Activated CD8-positive, alpha-beta T cell treated with anti-CD3 and anti-CD28 coated beads for 36 hours (primary cell): ENCODE measurements around the gene TBX1. TPM values are rescaled to one million over a fixed set of nuclear protein-coding genes. Genes with fewer than 3 reads are reported as not detected.

Experiments
- ATAC-seq: fragments of 200-7000 bp; cut with Tn5 transposase; one replicate; pipeline ENCODE4 v1.10.0; 2021; ENCODE audit warnings: mild to moderate bottlenecking, moderate library complexity
- CTCF ChIA-PET: fragments of 350-600 bp; sonication (Branson Sonifier 250); formaldehyde crosslinking; loops from one replicate; lab custom pipeline; 2021; ENCODE audit warnings: antibody characterized with exemption; lab: Charles Lee
- POLR2A ChIA-PET: fragments of 350-600 bp; sonication (Branson Sonifier 250); formaldehyde crosslinking; loops from one replicate; lab custom pipeline; 2021; ENCODE audit warnings: antibody characterized with exemption; lab: Charles Lee
- DNase-seq: peaks from one replicate; pipeline ENCODE4 v3.0.0-alpha.2; 2020
- H3K27ac Mint-ChIP-seq: one replicate; pipeline ENCODE4 v1.8.0; 2021; ENCODE audit warnings: mild to moderate bottlenecking, mixed read lengths
- H3K27me3 Mint-ChIP-seq: one replicate; pipeline ENCODE4 v1.8.0; 2021; ENCODE audit warnings: mixed read lengths
- H3K36me3 Mint-ChIP-seq: one replicate; pipeline ENCODE4 v1.8.0; 2021; ENCODE audit warnings: low read depth, mixed read lengths
- H3K4me1 Mint-ChIP-seq: one replicate; pipeline ENCODE4 v1.8.0; 2021; ENCODE audit warnings: low read depth, mixed read lengths
- H3K4me3 Mint-ChIP-seq: one replicate; pipeline ENCODE4 v1.8.0; 2021; ENCODE audit warnings: mild to moderate bottlenecking, moderate library complexity, mixed read lengths
- H3K9me3 Mint-ChIP-seq: one replicate; pipeline ENCODE4 v1.8.0; 2021; ENCODE audit warnings: mixed read lengths
- CTCF ChIP-seq: fragments of 200-600 bp; IDR thresholded peaks from one replicate; pipeline ENCODE4 v1.8.0; 2022; ENCODE audit warnings: antibody characterized with exemption, mild to moderate bottlenecking
- intact Hi-C: fragments of 100-400 bp; cut with micrococcal nuclease; formaldehyde crosslinking; loops from one replicate; pipeline ENCODE4 v1.10.0; 2022
- total RNA-seq, 2 experiments: library from RNA; stranded (reverse); gene quantifications; one replicate each; pipeline ENCODE4 v1.2.3, GENCODE V29; 2021

TBX1 gene
- total RNA-seq, 2 experiments from 2014 or later: not detected

- H3K27ac Mint-ChIP-seq: no peak overlapping the region
- H3K4me1 Mint-ChIP-seq: no peaks in the 10 kb centered on the region
- H3K4me3 Mint-ChIP-seq: no peak overlapping the region
- H3K9me3 Mint-ChIP-seq: no peaks in the 10 kb centered on the region
- DNase-seq (no peak), ATAC-seq (no peak)
- H3K36me3 Mint-ChIP-seq: no peaks in the 10 kb centered on the region
- ChIA-PET POLR2A (no interaction called here), CTCF (interaction anchor here (1.0 kb wide), 1 partner anchor 139 kb away, joined by 3 read pairs; no protein-coding TSS in a partner anchor)
- intact Hi-C loops: no loop called here
- no peak for TF ChIP-seq CTCF
- H3K27me3 Mint-ChIP-seq: no peaks in the 10 kb centered on the region
Observed at GRCh38 chr22:19809741-19810140, 49.2 kb downstream of the TBX1 start.

- ATAC-seq (peak; percentile 69), DNase-seq (peak; percentile 18)
- CTCF ChIA-PET: interaction anchor here (1.0 kb wide), 1 partner anchor 138 kb away, joined by 3 read pairs; no protein-coding TSS in a partner anchor
- H3K27me3 Mint-ChIP-seq: no peaks in the 10 kb centered on the region
- no peak overlapping the region for H3K27ac Mint-ChIP-seq
- intact Hi-C loops: no loop called here
- TF ChIP-seq CTCF: no peak
- no peaks in the 10 kb centered on the region for H3K36me3 Mint-ChIP-seq
- POLR2A ChIA-PET: no interaction called here
- H3K4me1 Mint-ChIP-seq: no peaks in the 10 kb centered on the region
- H3K4me3 Mint-ChIP-seq: no peak overlapping the region
- no peaks in the 10 kb centered on the region for H3K9me3 Mint-ChIP-seq
Observed at GRCh38 chr22:19810381-19811201, 50.0 kb downstream of the TBX1 start.

GRCh38 chr22:19811211-19811621 is 50.6 kb downstream of the TBX1 start:
- Mint-ChIP-seq H3K27me3 (no peaks in the 10 kb centered on the region), H3K4me3 (no peak overlapping the region), H3K9me3 (no peaks in the 10 kb centered on the region), H3K27ac (no peak overlapping the region), H3K36me3 (no peaks in the 10 kb centered on the region), H3K4me1 (no peaks in the 10 kb centered on the region)
- DNase-seq (no peak), ATAC-seq (no peak)
- POLR2A ChIA-PET: no interaction called here
- intact Hi-C loops: no loop called here
- no peak for TF ChIP-seq CTCF
- CTCF ChIA-PET: interaction anchor here (0.9 kb wide), 1 partner anchor 81 kb away, joined by 3 read pairs; no protein-coding TSS in a partner anchor

- Mint-ChIP-seq H3K4me1 (no peaks in the 10 kb centered on the region), H3K27ac (no peak overlapping the region)
Observed at GRCh38 chr22:19811811-19812771, 51.5 kb downstream of the TBX1 start.

More at GRCh38 chr22:19811811-19812771, 51.5 kb downstream of the TBX1 start:
- Mint-ChIP-seq H3K36me3 (no peaks in the 10 kb centered on the region), H3K9me3 (no peaks in the 10 kb centered on the region), H3K27me3 (no peaks in the 10 kb centered on the region), H3K4me3 (no peak overlapping the region)
- no peak for TF ChIP-seq CTCF
- ChIA-PET CTCF (interaction anchor here (0.9 kb wide), 1 partner anchor 82 kb away, joined by 3 read pairs; no protein-coding TSS in a partner anchor), POLR2A (no interaction called here)
- ATAC-seq: no peak
- intact Hi-C loops: no loop called here
- DNase-seq: no peak
